SK-N-SH (cell line): ENCODE results near the gene GNAZ.

Experiments used
- NRF1 ChIP-seq: IDR thresholded peaks from 2 replicates; pipeline ENCODE4 v1.6.1; 2012; ENCODE audit warnings: low read depth, mild to moderate bottlenecking, low read length
- TCF12 ChIP-seq: IDR thresholded peaks from 2 replicates; pipeline ENCODE4 v1.4.0; 2012
- USF1 ChIP-seq: IDR thresholded peaks from 2 replicates; pipeline ENCODE4 v1.4.0; 2012; ENCODE audit warnings: low read depth, borderline replicate concordance

- TF ChIP-seq USF1 = no peak
- no peak for TF ChIP-seq NRF1
- no peak for TF ChIP-seq TCF12
These were observed 9.5 kb upstream of the GNAZ start for GRCh38 chr22:23060612-23061400.
